CMK (cell line): ENCODE results near the gene FADS6.
"Not testable (repeated sequence)": the region's sequence is repeated elsewhere in the genome, so short reads cannot be mapped to it uniquely, and the experiment has no call there.

Experiments
- DNase-seq: peaks from one replicate; pipeline ENCODE4 v3.0.0-alpha.2; 2010; ENCODE audit warnings: low read depth

FADS6 gene

DNA sequence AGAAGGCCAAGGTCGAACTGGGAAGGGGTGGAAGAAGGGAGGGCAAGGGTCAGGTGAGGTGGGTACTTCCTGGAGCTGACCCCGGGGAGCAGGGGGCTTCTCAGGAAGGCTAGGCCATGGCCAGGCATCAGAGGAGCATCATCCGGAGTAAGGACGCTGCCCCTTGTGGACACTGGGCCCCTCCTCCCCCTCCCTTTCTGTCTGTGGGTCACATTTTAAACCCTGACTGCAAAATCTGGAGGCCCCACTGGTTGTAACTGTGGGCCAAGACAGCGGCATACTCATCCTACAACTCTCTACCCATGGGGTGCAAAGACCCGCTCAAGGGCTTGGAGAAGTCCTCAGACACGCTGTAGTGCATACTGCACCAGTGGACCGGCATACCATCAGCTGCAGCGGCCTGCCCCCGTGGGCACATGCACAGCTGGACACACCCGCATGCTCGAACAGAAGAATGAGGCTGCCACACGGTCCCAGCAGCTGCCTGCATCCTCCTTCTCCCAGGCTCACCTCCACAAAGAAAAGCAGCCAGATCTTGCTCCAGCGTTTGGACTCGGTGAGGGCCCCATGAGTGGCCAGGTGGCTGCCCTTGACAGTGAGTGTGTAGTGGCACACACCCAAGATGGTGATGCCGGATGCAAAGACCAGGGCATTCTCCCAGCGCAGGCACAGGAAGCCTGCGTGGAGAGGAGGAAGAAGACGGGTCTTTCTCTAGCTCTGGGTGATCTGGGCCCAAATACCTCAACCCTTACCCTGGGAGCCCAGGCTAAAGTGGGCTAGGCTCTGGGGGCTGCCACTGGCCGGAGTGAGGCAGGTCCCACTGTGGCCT is 1.2 kb downstream of the FADS6 start:
- no peak for DNase-seq

DNA sequence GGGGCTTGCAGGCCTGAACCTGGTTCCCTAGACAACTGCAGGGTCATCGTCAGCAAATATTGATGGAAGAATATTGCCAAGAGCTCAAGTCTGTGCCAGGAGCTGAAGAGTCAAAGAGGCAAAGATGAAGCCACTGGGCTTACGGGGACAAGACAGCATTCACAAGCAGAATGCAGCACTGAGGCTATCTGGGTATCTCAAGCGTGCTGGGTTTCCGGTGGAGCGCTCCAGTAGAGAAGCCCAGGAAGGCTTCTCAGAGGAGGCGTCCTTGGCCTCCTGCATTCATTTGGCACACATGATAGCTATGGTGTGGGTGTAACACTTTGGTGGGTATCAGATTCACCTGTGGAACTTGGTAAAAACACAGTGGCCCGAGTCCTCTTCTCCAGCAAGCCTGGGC is 2.9 kb downstream of the FADS6 start:
- DNase-seq = no peak

DNA sequence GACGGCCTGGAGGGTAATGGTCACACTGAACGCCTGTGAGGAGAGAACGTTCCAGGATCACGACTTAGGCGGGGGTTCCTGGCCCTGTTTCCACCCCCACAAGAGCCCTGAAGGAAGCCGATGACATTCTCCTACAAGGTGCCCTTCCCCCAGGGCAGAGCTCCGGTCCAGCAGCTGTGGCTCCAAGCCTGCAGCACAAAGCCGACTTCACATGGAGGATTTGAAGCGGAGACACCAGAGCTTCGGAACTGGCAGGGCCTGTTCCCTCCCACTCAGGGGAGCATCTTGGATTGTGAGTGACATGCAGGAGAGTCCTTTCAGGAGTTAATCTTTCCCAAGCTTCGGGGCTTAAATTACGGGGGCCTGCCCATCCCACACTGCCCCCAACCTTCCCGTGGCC is 5.0 kb downstream of the FADS6 start:
- no peak for DNase-seq

DNA sequence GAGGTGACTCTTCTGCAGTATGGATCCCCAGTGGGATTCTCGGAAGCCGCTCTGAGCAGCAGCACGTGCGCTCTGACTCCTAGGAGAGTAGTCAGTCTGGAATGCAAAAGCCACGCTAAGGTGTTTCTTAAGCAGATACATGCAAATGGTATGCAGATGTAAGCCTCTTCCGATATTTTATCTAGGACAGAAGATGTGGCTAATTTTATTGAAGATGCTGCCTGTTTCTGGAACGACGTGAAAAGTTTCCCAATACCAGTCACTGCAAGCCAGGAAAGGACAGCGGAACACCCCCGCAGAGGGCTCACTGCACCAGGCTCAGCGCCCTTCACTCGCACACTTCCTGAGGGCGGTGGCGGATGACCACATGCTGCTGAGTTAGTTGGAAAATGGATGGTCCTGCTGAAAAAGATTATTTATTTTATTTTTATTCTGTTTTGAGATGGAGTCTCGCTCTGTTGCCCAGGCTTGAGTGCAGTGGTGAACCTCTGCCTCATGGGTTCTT is 10.1 kb downstream of the FADS6 start:
- DNase-seq = no peak

DNA sequence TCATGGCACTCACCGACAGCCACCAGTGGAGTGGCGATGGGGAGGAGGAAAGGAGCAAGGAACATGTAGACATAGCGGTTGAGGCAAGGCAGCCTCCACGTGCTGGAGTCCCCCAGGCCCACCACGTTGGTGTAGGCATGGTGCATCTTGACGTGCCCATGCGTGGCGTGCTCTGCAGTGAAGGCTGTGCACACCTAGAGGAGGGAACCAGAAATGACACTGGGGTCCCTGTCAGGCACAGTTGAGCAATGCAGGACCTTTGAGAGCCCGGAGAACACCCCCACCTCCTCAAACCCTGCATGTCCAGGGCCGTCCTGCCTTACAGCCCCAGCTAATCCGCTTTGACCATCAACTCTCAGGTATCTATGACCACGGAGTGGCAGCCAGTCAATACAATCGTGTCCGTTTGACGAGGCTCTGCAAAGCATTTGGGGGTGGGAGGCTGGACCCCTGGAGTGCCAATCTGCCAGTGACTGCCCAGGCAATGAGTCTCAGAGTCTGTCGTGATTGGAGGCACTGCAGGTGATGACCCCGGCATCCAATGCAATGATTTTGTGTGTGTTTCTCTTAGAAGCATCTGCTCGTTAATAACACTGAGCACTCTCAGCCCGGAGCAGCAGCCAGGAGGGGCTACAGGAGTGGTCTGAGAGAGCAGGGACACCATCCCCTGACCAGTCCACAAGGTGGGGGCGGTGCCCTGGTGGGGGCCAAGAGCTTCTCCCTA is 10.8 kb downstream of the FADS6 start:
- no peak for DNase-seq

DNA sequence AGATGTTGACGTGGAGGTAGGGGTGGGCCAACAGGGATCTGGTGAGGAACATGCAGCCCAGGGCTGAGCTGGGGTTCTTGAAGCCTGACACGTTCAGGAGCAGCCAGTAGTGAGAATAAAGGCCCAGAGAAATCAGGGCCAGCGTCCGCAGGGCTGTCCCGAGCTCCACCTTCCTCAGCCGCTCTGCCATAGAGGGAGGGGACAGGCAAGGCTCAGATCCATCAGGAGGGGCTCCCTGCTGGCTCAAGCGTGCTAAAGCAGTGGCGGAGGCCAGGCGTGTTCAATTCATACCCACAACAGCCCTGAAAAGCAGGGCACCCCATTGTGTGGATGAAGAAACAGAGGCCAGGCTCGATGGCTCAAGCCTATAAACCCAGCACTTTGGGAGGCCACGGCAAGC is 12.4 kb downstream of the FADS6 start:
- DNase-seq = no peak

DNA sequence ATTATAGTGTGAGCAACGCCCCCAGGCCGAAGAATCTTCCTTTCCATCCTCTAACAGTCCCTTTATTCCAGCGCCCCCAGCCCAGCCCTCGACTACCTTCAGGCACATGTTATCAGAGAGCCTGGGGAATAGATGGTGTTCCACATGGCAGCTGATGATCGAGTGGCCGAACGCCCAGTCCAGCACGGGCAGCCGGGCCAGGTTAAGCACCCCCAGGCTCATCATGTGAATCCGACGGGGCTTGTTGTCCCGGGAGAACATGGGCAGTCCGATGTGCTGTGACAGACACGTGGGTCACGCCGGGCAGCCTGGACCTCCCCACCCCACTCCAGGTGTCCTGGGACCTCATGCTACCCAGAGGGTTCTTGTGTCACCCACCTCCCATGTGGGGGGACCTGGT is 14.1 kb downstream of the FADS6 start:
- DNase-seq = no peak

DNA sequence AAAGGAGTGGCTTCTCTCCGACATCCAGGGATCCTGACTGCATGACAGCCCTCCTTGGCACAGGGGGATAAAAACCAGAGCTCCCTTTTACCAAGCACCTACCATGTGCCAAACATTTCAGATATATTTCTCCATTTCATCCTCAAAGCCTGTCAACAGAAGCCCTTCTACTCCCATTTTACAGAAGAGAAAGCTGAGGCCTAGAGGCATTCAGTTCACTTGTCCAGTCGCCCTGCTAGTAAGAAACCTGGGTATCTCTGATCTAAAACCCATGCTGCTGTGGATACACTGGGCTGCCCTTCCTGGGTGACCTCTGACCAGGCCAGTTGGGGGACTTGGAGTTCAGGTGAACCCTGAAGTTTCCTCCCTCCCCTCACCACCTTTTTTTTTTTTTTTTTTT is 14.8 kb downstream of the FADS6 start:
- no peak for DNase-seq

DNA sequence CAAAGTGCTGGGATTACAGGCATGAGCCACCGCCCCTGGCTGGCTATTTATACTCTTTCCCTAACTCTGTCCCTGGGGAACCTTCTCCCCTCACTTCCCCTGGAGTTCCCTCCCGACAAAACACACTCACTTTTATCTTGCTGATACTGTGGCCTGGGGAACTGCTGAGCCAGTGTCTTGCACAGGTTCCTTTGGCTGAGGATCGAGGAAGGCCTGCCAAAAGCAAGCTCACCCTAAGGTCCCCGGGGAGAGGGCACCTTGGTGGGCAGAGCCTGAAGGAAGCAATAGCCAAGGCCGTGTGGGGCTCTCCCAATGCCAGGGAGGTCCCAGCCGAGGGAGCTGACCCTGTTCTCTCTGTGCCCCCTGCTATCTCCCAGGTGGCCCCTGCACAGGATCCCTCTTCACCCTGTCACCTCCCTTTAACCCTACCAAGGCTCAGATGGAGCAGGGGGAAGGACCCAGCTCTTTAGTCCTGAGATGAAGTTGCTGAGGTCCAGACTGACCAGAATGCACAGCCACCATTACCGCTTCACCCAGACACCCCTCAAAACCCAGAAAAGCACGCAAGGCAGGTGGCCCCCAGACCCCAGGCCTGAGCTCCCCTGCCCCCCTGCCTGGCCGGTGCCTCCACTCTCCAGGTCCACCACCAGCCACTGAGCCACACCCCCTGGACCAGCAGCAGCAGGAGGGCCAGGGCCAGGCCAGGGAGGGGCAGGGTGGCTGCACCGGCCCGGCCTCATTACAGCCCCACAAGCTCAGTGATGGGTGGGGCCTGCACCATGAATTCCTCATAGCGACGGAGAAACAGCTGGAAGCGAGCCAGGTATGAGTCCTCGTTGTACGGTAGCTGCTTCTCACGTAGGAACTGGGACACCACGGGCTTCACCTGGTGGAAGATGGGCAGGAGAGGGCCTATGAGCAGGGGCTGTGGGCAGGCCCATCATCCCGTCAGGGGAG is 15.6 kb downstream of the FADS6 start:
- no peak for DNase-seq

DNA sequence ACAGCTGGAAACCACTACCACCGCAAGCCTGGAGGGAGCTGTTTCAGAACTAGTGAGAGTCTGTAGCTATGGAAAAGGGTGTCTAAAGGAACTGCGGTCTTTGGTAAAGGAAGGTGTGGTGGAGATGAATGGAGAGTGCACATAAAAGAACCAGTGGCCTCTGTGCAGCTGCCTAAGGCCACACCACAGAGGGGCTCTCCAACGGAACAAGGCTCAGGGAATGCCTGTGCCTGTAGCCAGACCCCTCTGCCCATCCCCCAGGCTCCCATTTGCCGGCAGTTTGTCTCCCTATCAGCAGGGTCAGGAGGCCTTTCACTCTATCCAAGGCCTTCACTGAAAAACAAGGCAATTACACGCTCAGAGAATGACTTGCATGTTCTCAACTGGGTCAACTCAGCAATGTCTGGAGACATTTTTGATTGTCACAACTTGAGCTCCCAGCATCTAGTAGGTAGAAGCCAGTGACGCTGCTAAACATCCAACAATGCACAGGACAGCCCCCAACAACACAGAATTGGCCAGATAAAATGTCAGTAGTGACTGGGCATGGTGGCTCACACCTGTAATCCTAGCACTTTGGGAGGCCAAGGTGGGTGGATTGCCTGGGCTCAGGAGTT is 17.3 kb downstream of the FADS6 start:
- DNase-seq = no peak

DNA sequence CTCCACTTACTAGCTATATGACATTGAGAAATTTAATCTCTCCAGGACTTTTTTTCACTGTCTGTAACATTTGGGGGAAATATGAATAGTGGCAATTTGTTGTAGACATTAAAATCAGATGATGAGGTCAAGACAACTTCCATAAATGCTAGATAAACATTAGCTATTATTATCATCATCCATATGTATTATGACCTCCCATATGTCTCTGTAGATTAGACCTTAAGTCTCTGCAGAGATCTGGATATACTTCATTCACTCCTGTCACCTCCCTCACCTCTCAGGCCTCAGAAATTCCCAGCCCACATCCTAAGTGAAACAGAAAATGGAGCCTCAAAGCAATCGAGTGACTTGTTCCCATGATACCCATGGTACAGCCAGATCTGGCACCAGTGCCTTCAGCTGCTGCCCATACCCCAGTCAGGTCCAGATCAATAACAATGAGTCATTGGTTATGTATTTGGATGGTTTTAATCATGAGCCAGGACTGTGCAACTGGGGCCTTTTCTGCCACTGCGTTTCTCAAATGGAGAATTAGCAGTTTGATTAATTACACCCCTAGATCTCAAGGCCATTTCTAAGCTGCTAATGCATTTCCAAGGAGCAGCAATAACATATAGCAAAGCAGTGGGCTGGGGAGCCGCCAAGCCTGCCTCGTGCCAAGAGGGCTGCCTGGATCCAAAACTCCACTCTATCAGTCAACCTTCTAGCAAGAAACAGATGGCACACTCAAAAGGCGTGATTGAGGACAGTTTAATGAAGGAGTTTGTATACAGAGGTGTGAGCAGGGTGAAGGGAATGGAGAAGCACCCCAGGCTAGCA is 18.1 kb downstream of the FADS6 start:
- no peak for DNase-seq

DNA sequence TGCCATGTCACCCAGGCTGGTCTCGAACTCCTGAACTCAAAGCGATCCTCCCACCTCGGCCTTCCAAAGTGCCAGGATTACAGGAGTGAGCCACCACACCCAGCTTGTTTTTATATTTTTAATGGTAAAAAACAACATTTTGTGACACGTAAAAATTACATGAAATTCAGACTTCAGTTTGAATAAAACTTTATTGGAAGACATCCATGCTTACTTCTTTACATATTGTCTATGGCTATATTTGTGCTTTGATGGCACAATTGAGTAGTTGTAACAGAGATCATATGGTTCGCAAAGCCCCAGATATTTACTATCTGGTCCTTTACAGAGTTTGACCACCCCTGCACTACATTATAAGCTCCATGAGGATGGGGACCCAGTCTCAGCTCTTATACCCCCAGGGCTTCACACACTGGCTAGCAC is 18.8 kb downstream of the FADS6 start:
- no peak for DNase-seq

DNA sequence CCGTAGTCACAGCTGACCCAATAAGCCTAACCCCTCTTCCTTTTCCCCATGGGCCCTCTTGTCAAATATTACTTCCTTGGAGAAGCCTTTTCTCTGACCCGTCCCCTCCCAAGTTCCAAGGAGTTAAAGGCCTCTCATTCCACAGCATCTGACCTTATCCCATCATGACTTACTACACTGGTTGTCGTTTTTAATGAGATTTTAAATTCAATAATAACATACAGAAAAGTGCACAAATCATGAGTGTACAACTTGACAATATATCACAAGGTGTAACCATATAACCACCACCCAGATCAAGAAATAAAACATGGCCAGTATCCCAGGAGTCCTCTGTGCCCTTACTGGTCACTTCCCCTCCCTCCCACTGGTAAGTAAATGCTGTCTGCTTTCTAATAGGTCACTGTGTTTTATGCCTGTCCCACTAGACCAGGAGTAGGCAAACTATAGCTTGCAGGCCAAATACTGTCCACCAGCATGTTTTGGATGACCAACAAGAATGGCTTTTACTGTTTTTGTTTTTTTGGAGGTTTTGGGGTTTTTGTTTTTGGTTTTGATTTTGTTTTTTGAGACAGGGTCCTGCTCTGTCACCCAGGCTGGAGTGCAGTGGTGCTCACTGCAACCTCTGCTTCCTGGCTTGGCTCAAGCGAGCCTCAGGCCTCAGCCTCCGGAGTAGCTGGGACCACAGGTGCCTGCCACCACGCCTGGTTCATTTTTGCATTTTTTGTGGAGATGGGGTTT is 19.4 kb downstream of the FADS6 start:
- no peak for DNase-seq

DNA sequence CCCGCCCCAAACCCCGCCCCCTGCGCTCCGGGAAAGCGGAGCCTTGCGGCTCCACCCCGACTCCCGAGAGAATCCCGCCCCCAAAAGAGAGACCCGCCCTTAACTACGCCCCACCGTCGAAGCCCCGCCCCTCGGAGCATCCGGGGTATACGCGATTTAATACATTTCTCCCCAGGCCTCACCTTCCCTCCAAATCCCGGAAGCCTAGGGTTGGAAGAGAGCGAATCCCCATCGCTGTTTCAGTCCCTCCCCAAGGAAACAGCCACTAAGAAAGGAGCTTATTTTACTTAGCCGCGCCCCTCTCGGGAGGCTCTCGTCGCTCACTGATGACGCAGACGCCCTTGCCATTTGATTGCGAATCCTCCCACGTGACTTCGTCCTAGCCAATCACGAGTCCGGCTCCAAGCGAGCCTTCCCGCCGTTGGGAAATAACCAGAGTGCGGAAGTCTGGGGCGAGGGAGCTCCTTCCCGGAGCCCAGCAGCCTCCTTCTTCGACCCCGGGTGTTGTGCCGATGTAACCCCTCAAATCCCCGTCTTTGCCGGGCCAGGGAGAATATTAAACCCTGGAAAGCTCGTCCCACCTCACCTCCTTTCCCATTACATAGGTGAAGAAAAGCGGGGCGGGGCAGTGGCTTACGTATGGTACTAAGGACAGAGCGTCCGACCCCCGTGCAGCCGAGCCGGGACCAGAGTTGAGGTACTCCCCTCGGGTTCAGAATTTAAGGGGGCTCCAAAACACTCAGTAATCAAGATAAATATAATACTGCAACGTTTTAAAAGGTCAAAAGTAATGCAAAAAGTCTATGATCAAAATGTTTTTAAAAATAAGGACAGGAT is 20.2 kb downstream of the FADS6 start:
- DNase-seq = peak; percentile 99

DNA sequence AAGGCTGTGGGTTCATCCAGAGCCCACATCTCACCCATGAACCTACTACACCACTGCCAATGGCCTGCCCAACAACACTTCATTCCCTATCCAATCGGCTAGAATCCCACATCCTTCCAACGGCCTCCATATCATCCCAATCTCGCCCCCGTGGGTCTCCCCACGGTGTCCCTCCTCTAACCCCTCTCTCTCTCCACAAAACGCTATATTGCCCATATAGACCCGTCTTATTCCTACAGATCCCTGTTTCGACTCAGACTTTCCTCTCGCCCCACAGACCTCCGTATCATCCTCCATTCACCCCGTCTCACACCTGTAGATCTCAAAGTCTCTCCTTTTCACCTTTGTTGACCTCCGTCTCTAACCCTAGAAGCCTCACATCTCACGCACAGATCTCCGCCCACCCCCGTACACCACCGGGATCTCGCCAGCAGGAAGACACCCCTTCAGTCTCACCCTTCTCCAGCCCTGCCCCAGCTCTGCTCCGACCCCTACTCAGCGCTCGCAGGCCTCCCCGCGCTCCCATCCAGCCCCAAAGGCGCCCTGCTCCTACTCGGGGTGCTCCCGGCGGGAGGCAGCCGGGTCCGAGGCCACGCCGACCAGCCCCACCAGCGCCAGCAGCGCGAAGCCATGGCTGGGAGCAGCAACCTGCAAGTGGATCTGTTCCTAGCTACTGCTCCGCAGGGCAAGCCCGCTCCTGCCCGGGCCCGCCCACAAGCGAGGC is 21.0 kb downstream of the FADS6 start, which contains the start of gene FDXR:
Gene FDXR, minus strand, starts transcription at position 682 of the 724 bp plus-strand sequence. Its CDS starts 50 bp downstream, at position 632.
- DNase-seq = peak; percentile 45

DNA sequence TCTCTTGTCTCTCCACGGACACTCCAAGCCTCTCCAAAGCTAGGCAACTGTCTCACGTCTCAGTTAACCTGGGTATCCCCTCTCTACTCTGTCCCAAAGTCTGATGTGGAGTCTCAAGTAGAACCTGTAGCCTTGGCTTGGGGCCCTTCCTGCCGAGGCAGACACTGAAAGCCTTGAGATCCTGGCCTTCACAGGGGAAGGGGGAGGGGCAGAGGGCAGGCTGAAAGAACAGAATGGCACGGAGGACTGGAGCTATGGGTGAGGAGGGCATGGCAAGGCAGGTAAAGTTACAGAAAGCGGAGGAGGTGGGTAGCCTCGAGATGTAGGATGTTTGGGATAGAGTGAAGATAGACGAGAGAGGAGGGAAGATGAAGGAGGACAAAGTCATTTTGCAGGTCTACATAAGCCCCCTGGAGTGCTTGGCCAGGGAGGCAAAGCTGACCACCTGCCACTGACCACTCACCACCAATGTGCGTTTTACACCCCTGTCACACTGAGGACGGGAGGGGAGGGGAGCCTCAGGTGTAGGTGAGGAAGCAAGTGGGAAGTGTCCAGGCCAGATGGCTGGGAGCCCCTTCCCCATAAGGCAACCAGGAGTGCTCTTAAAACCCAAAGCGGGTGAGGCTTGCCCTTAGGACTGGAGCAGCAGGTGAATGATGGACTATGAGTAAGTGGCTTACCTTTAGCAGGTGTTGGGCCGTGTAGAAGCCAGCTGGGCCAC is 21.9 kb downstream of the FADS6 start:
- no peak for DNase-seq

DNA sequence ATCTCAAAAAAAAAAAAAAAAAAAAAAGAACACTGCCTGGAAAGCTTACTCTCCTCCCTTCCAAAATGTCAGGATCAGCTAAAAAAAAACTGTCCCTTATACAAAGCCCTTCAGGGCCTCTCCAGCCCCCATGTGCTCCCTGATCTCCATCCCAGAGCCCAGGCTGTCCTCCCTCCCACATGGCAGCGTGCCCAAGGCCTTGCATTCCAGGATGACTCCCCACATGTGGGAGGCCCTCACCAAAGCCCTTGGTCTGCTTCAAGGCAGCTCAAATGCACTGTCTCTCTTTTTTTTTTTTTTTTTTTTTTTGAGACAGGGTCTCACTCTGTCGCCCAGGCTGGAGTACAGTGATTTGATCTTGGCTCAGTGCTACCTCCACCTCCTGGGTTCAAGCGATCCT is 22.9 kb downstream of the FADS6 start:
- DNase-seq = no peak

DNA sequence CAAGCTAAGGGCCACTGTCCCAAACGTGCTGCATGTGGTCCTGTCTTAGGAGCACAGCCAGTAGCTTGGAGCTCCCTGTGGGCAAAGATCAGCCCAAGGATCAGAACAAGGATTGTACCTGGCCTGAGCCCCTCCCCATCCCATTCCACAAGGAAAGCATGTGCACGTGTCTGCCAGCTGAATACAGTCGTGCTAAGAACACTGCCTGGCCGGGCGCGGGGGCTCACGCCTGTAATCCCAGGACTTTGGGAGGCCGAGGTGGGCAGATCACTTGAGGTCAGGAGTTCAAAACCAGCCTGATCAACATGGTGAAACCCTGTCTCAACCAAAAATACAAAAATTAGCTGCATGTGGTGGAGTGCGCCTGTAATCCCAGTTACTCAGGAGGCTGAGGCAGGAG is 23.4 kb downstream of the FADS6 start:
- DNase-seq = not testable (repeated sequence)
